Lung (tissue), 12 donors: ENCODE results near the gene SRPK2. TPM values are rescaled to one million over a fixed set of nuclear protein-coding genes. Genes with fewer than 3 reads are reported as not detected.

ENCODE experiments used
- ATAC-seq: fragments of 200-7000 bp; cut with Tn5 transposase; one replicate; pipeline ENCODE4 v1.9.1; 2020; ENCODE audit warnings: moderate number of reproducible peaks; ENCODE audit not compliant: insufficient read depth, low FRiP score
- DNase-seq, 3 donors: peaks; one replicate each; pipeline ENCODE4 v3.0.0-alpha.2; 2013 to 2017
- H3K27ac ChIP-seq, 2 donors: one replicate each; pipeline ENCODE4 v1.5.1; 2013; ENCODE audit warnings: mild to moderate bottlenecking in 2 of 2, moderate library complexity in 2 of 2, control low read depth in 1 of 2, inconsistent platforms in 1 of 2, low read depth in 1 of 2, low read length in 1 of 2
- H3K27me3 ChIP-seq, 3 donors: one replicate each; pipeline ENCODE4 v1.5.1; 2013; ENCODE audit warnings: low read length in 2 of 3; ENCODE audit not compliant: control insufficient read depth in 3 of 3, insufficient read depth in 3 of 3
- H3K36me3 ChIP-seq, 4 donors: one replicate each; pipeline ENCODE4 v1.5.1; 2013; ENCODE audit warnings: low read length in 4 of 4, mild to moderate bottlenecking in 1 of 4, moderate library complexity in 1 of 4; ENCODE audit not compliant: control insufficient read depth in 4 of 4, insufficient read depth in 4 of 4
- H3K4me1 ChIP-seq, 5 donors: one replicate each; pipeline ENCODE4 v1.5.1; 2013; ENCODE audit warnings: low read length in 5 of 5, mild to moderate bottlenecking in 2 of 5, moderate library complexity in 1 of 5; ENCODE audit not compliant: control insufficient read depth in 5 of 5, insufficient read depth in 5 of 5
- H3K4me3 ChIP-seq: one replicate; pipeline ENCODE4 v1.5.1; 2013; ENCODE audit warnings: mild to moderate bottlenecking, control low read depth, moderate library complexity
- H3K9ac ChIP-seq, 2 donors: one replicate each; pipeline ENCODE4 v1.5.1; 2013; ENCODE audit warnings: low read length in 2 of 2, control low read depth in 1 of 2; ENCODE audit not compliant: insufficient read depth in 1 of 2
- H3K9me3 ChIP-seq, 4 donors: one replicate each; pipeline ENCODE4 v1.5.1; 2013; ENCODE audit warnings: low read length in 3 of 4, mild to moderate bottlenecking in 1 of 4, moderate library complexity in 1 of 4; ENCODE audit not compliant: control insufficient read depth in 4 of 4, insufficient read depth in 3 of 4
- CTCF ChIP-seq: IDR thresholded peaks from 2 replicates; pipeline ENCODE4 v1.5.1; 2012; ENCODE audit warnings: mild to moderate bottlenecking; ENCODE audit errors: control extremely low read depth, extremely low read depth
- WGBS, 2 donors: extraction: QIAGEN DNeasy Blood & Tissue Kit; methylation state at CpG; one replicate each; pipeline ENCODE4 v1.1.7; 2013; 5-methylcytosine and 5-hydroxymethylcytosine counted together
- polyA plus RNA-seq, 2 donors: library from polyadenylated mRNA; stranded (reverse); fragments of 200-250 nt; gene quantifications; one replicate each; pipeline ENCODE4 v1.2.1, GENCODE V29; 2013
- total RNA-seq, 2 donors: library from RNA; depleted of rRNA in 1 of 2; stranded (reverse); fragments of >200 nt in 1 of 2; gene quantifications; one replicate each; pipeline ENCODE4 v1.2.1, GENCODE V29; 2014 to 2021
- donor health status: control.
- donor health status: control.
- donor health status: Bipolar disorder and iron deficiency.
- donor health status: healthy.
- donor health status: DM: yes; HTN: yes; CAD: no.

Gene SRPK2
- total and polyA plus RNA-seq, 4 donors: 10.8 to 71.2 (median 23.2) TPM

- Histone ChIP-seq H3K4me3 (no peak overlapping the region), H3K27me3 (no peaks in the 10 kb centered on the region), H3K9ac (no peak overlapping the region), H3K27ac (no peak overlapping the region), H3K4me1 (peaks cover 0 to 3% (median 0%) of the 10 kb centered on the region in 5 donors), H3K9me3 (no peaks in the 10 kb centered on the region), H3K36me3 (peaks cover 8 to 22% (median 14%) of the 10 kb centered on the region in 4 donors)
- WGBS, 2 donors: 97 to 99% methylated on average over 3 of the region's 3 CpGs
- DNase-seq: no peak
- TF ChIP-seq CTCF: no peak
- ATAC-seq: no peak
These were observed 301.9 kb downstream of the SRPK2 start for GRCh38 chr7:105086850-105087249.

DNA sequence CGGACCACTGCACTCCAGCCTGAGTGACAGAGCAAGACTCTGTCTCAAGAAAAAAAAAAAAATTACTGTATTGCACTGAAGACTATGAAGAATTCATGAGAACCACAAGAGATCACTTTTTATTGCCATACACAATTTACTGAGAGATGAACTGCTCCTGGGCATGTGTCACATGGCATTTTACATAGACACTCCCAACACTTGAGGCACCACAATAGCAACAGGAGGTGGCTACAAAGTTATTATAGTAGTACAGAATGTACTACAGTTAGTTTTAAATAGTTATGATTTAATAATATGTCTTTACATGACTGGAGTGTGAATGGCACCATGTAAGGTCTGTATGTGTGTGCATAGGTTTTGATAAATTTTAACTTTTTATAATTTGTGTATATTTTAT, 304.1 kb downstream of the SRPK2 start:
- ATAC-seq (no peak), DNase-seq (no peak)
- Histone ChIP-seq H3K27ac (peak overlapping the region in 1 of 2 donors; percentile 58), H3K9ac (no peak overlapping the region), H3K9me3 (no peaks in the 10 kb centered on the region), H3K36me3 (peaks cover 14 to 29% (median 22%) of the 10 kb centered on the region in 4 donors), H3K27me3 (no peaks in the 10 kb centered on the region), H3K4me3 (no peak overlapping the region), H3K4me1 (peaks cover 0 to 3% (median 0%) of the 10 kb centered on the region in 5 donors)
- TF ChIP-seq CTCF: no peak
- WGBS, 2 donors: 93 to 100% methylated on average over 1 of the region's 1 CpG

- WGBS, 2 donors: 95 to 96% methylated on average over 6 of the region's 6 CpGs
- ATAC-seq: no peak
- Histone ChIP-seq H3K27me3 (no peaks in the 10 kb centered on the region), H3K36me3 (peaks cover 18 to 58% (median 40%) of the 10 kb centered on the region in 4 donors), H3K4me1 (peaks cover 0 to 3% (median 0%) of the 10 kb centered on the region in 5 donors), H3K27ac (no peak overlapping the region), H3K9ac (no peak overlapping the region), H3K9me3 (no peaks in the 10 kb centered on the region), H3K4me3 (no peak overlapping the region)
- no peak for DNase-seq
- no peak for TF ChIP-seq CTCF
These were observed 309.4 kb downstream of the SRPK2 start for GRCh38 chr7:105079348-105079747.

- H3K4me1 ChIP-seq: no peaks in the 10 kb centered on the region
- peaks cover 0 to 1% (median 0%) of the 10 kb centered on the region in 4 donors for H3K9me3 ChIP-seq
- no peak overlapping the region for H3K4me3 ChIP-seq
- H3K27ac ChIP-seq: no peak overlapping the region
- H3K36me3 ChIP-seq: peaks cover 14 to 56% (median 30%) of the 10 kb centered on the region in 4 donors
- WGBS, 2 donors: 96 to 100% methylated on average over 1 of the region's 1 CpG
- ATAC-seq: no peak
- no peak for DNase-seq
- TF ChIP-seq CTCF: no peak
- no peak overlapping the region for H3K9ac ChIP-seq
- no peaks in the 10 kb centered on the region for H3K27me3 ChIP-seq
These were observed 315.6 kb downstream of the SRPK2 start for GRCh38 chr7:105073143-105073542.
